Mammary epithelial cell (primary cell): ENCODE results near the gene TBC1D2B.

Experiments used
- CTCF ChIP-seq, 2 donors: IDR thresholded peaks in 1 of 2; conservative IDR thresholded peaks in 1 of 2; 2 replicates each; pipeline ENCODE4 v1.5.1; 2011 to 2012; ENCODE audit warnings: inconsistent platforms in 2 of 2, low read length in 2 of 2, mild to moderate bottlenecking in 2 of 2, control low read depth in 1 of 2, low read depth in 1 of 2; ENCODE audit not compliant: insufficient read depth in 1 of 2; ENCODE audit errors: extremely low read depth in 1 of 2
- EZH2 ChIP-seq: IDR thresholded peaks from 2 replicates; pipeline ENCODE4 v1.6.1; 2012; ENCODE audit warnings: low read length, inconsistent platforms, borderline replicate concordance

DNA sequence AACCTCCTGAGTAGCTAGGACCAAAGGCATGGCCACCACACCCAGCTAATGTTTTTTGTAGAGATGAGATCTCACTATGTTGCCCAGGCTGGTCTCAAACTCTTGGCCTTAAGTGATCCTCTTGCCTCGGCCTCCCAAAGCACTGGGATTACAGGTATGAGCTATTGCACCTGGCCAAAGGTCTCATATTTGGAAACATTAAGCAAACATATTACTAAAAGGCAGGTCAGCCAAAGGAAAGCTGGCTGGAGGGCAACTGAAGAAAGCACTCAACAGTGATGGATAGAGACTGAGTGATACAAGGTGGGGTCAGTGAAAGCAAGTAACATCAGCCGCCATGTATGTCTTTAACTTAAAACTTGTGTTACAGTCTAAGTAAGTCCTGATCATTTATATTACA, 57.5 kb downstream of the TBC1D2B start:
- TF ChIP-seq CTCF (conservative IDR thresholded peaks at IDR 0.05 in 1 of 2, IDR thresholded peaks at IDR 0.05 in 1 of 2; ENCODE audit: extremely low read depth in 1 of 2, insufficient read depth in 1 of 2, low read depth in 1 of 2, low read length in 2 of 2), result no peak
- TF ChIP-seq EZH2, result no peak
